Lower leg skin (tissue), 3 donors: ENCODE measurements around the gene CNIH1.

ENCODE experiments used
- CTCF ChIP-seq, 3 donors: fragments of 450-650 bp; IDR thresholded peaks; one replicate each; pipeline ENCODE4 v1.5.1; 2016; ENCODE audit warnings: antibody characterized with exemption in 3 of 3, mild to moderate bottlenecking in 3 of 3, moderate library complexity in 2 of 3
- POLR2A ChIP-seq, 2 donors: fragments of 450-650 bp; IDR thresholded peaks; one replicate each; pipeline ENCODE4 v1.6.1; 2016 to 2017; ENCODE audit warnings: antibody characterized with exemption in 2 of 2, mild to moderate bottlenecking in 1 of 2, moderate library complexity in 1 of 2

- no peak for TF ChIP-seq POLR2A (IDR thresholded peaks at IDR 0.05)
- TF ChIP-seq CTCF (IDR thresholded peaks at IDR 0.05), result no peak
Observed at GRCh38 chr14:54488646-54489317, 47.6 kb upstream of the CNIH1 start, which contains the start of gene GMFB.
